SK-N-SH (cell line): ENCODE measurements around the gene BBOX1. TPM values are rescaled to one million over a fixed set of nuclear protein-coding genes. Genes with fewer than 3 reads are reported as not detected.

Experiments
- polyA plus RNA-seq, 3 experiments: library from polyadenylated mRNA; depleted of rRNA; stranded (reverse); fragments of >200 nt; gene quantifications; 2 replicates each; pipeline ENCODE4 v1.2.3, GENCODE V29; 2012

The BBOX1 gene
- polyA plus RNA-seq, 1 of the 3 experiments (the other 2 are of a cell fraction) = 0.02 TPM

Other genes starting within 250 kb of the BBOX1 start
- 0.55 and 0.66 TPM in 2 replicates for gene FIBIN, start 46.7 kb upstream of the BBOX1 start, polyA plus RNA-seq (2012; rRNA removed)